Smooth muscle cell (in vitro differentiated cells): ENCODE data around the gene TNK2. TPM values are rescaled to one million over a fixed set of nuclear protein-coding genes. Genes with fewer than 3 reads are reported as not detected.

Source experiments
- DNase-seq: peaks from one replicate; lab custom pipeline; 2025; ENCODE audit not compliant: unreplicated experiment; lab: John Stamatoyannopoulos, UW
- H2AFZ ChIP-seq: fragments of 200-600 bp; sonication (generic); 2 replicates; pipeline ENCODE4 v1.6.0; 2016; ENCODE audit warnings: antibody characterized with exemption, low read depth, mild to moderate bottlenecking
- H3F3A ChIP-seq: fragments of 200-600 bp; sonication (generic); 2 replicates; pipeline ENCODE4 v1.6.0; 2017; ENCODE audit warnings: antibody characterized with exemption, low read depth
- H3K27ac ChIP-seq: fragments of 200-600 bp; sonication (generic); 2 replicates; pipeline ENCODE4 v1.5.1; 2016; ENCODE audit warnings: low read depth, mild to moderate bottlenecking
- H3K27me3 ChIP-seq: fragments of 200-600 bp; sonication (generic); 2 replicates; pipeline ENCODE4 v1.6.1; 2016; ENCODE audit warnings: low read depth, mild to moderate bottlenecking
- H3K36me3 ChIP-seq: fragments of 200-600 bp; sonication (generic); 2 replicates; pipeline ENCODE4 v1.5.1; 2016; ENCODE audit warnings: low read depth
- H3K4me1 ChIP-seq: fragments of 200-600 bp; sonication (generic); 2 replicates; pipeline ENCODE4 v1.5.1; 2016; ENCODE audit warnings: low read depth
- H3K4me2 ChIP-seq: fragments of 200-600 bp; sonication (generic); 2 replicates; pipeline ENCODE4 v1.6.0; 2016; ENCODE audit warnings: mild to moderate bottlenecking
- H3K4me3 ChIP-seq: fragments of 200-600 bp; sonication (generic); 2 replicates; pipeline ENCODE4 v1.5.1; 2016; ENCODE audit warnings: mild to moderate bottlenecking
- H3K79me2 ChIP-seq: fragments of 200-600 bp; sonication (generic); 2 replicates; pipeline ENCODE4 v1.6.0; 2016; ENCODE audit warnings: low read depth, mild to moderate bottlenecking
- H3K9ac ChIP-seq: fragments of 200-600 bp; sonication (generic); 2 replicates; pipeline ENCODE4 v1.6.0; 2016; ENCODE audit warnings: low read depth
- H3K9me3 ChIP-seq: fragments of 200-600 bp; sonication (generic); replicated peaks from 2 replicates; pipeline ENCODE4 v1.5.1; 2016; ENCODE audit warnings: low read depth
- H4K20me1 ChIP-seq: fragments of 200-600 bp; sonication (generic); 2 replicates; pipeline ENCODE4 v1.6.0; 2016; ENCODE audit warnings: low read depth
- WGBS: methylation state at CpG from one replicate; pipeline ENCODE4 v1.1.7; 2016; ENCODE audit warnings: low lambda C conversion rate; 5-methylcytosine and 5-hydroxymethylcytosine counted together
- polyA plus RNA-seq: library from polyadenylated mRNA; unstranded; fragments of >200 nt; fragmentation: Nextera tagmentation; extraction: Ambion mirVana; gene quantifications from 2 replicates; pipeline ENCODE4 v1.2.1, GENCODE V29; 2016
- total RNA-seq: library from RNA; depleted of rRNA; stranded (reverse); fragments of >200 nt; gene quantifications from 2 replicates; pipeline ENCODE4 v1.2.3, GENCODE V29; 2014
- TF ChIP-seq, protein P1 (sequence below): fragments of 200-600 bp; sonication (generic); IDR thresholded peaks from 2 replicates; pipeline ENCODE4 v1.5.1; 2017; ENCODE audit warnings: borderline replicate concordance, mild to moderate bottlenecking, antibody characterized with exemption; ENCODE audit not compliant: insufficient read depth, poor library complexity, severe bottlenecking

TNK2 gene
- total and polyA plus RNA-seq, 2 experiments from 2014 or later: 2.8 to 10.6 TPM

DNA sequence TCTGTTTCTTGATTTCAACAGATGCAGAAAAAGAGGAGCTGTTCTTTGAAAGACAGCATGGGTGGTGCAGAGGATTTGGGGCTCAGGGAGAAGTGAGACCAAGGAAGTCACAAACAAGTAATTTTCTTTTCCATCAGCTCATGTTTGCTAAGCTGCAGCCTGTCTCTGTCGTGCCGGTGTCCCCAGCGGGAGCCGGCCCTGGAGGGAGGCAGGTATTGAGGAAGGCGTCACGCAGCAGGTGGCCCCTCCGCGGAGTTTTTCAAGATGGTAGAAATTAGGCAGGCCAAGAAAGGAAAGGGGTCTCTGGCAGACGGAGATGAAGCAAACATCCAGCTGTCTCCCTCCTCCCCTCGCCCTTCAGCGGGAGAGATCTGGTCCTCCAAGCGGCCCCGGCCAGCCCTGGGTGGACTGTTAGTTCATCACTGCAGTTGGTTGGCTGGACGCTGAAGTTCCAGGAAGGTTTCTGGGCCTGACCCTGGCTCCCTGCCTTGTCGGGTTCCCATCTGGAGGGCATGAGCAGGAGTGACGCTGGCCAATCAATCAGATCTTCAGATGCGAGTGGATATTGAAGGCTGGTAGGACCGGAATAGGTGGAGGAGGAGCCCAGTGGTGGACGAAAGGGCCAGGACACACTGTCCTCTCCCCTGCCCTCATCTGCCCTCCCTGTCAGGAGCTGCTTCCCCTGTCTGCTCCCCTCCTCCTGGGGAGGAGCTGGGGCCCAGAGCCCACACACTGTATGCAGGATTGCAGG is 68.9 kb downstream of the TNK2 start:
- Histone ChIP-seq H3K9me3 (no peaks in the 10 kb centered on the region), H3K9ac (no peak overlapping the region), H3K36me3 (no peaks in the 10 kb centered on the region), H3K79me2 (no peaks in the 10 kb centered on the region), H4K20me1 (no peaks in the 10 kb centered on the region), H3K4me2 (no peak overlapping the region), H3K27me3 (no peaks in the 10 kb centered on the region), H3K4me3 (no peak overlapping the region), H2AFZ (no peak overlapping the region), H3K4me1 (peaks cover 8% of the 10 kb centered on the region), H3K27ac (no peak overlapping the region), H3F3A (no peaks in the 10 kb centered on the region)
- whole genome bisulfite sequencing: 79% methylated on average over 19 of the region's 19 CpGs
- TF ChIP-seq, protein P1, sequence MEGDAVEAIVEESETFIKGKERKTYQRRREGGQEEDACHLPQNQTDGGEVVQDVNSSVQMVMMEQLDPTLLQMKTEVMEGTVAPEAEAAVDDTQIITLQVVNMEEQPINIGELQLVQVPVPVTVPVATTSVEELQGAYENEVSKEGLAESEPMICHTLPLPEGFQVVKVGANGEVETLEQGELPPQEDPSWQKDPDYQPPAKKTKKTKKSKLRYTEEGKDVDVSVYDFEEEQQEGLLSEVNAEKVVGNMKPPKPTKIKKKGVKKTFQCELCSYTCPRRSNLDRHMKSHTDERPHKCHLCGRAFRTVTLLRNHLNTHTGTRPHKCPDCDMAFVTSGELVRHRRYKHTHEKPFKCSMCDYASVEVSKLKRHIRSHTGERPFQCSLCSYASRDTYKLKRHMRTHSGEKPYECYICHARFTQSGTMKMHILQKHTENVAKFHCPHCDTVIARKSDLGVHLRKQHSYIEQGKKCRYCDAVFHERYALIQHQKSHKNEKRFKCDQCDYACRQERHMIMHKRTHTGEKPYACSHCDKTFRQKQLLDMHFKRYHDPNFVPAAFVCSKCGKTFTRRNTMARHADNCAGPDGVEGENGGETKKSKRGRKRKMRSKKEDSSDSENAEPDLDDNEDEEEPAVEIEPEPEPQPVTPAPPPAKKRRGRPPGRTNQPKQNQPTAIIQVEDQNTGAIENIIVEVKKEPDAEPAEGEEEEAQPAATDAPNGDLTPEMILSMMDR: no peak
- DNase-seq: no peak

DNA sequence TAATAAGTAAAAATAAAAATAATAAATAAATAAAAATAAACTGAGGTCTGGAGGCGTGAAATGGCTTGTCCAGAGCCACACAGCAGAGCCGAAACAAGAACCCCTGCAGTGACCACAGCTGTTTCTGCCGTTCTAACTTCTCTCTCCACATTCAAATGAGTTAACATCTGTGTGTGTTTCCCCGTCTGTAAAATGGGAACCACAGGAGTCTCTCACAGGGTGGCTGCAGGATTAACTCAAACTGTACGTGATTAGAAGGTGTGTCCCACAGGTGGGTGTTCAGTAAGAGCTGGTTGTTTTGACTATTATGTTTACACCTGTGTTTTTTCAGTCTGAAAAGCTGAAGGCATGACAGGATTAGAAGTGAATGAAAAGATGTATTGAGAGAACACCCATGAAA is 69.6 kb downstream of the TNK2 start:
- no peak overlapping the region for H3K4me2 ChIP-seq
- no peaks in the 10 kb centered on the region for H3K27me3 ChIP-seq
- 89% methylated on average over 5 of the region's 5 CpGs for WGBS
- H3K79me2 ChIP-seq: no peaks in the 10 kb centered on the region
- no peak for DNase-seq
- H3K27ac ChIP-seq: no peak overlapping the region
- no peaks in the 10 kb centered on the region for H3K9me3 ChIP-seq
- TF ChIP-seq, protein P1: no peak
- no peaks in the 10 kb centered on the region for H3K36me3 ChIP-seq
- H2AFZ ChIP-seq: no peak overlapping the region
- no peaks in the 10 kb centered on the region for H4K20me1 ChIP-seq
- H3K4me1 ChIP-seq: peaks cover 8% of the 10 kb centered on the region
- H3K4me3 ChIP-seq: no peak overlapping the region
- no peaks in the 10 kb centered on the region for H3F3A ChIP-seq
- no peak overlapping the region for H3K9ac ChIP-seq

DNA sequence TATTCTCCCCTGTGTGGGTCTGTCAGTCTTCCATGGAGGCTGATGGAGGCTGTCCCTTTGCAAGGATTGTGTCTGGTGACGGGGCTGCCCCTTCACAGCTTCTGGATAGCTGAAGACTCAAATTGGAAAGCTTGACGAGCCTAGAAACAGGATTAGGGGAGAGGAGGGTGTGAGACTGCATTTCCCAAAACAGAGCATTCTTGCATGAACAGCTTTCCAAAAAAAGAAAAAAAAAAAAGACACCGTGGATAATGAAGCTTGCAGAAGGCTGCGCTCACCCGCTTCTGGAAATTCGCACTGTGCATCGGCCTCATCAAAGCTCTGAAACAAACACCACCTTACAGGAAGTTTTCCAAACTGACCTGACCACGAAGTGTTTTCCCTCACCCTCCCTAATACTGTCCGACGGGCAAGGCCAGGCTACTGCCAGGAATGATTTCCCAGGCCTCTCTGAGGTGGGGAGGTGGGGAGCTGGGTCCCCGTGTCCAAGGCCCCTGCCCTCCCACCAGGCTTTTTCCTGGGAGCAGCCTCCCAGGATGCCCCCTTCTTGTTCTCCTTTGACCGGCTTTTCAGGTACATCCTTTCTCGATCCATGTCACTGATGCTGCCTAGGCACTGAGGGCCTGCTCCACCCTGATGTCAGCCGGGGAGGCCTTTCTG is 71.7 kb downstream of the TNK2 start:
- no peak overlapping the region for H3K4me3 ChIP-seq
- peaks cover 8% of the 10 kb centered on the region for H3K4me1 ChIP-seq
- H3K36me3 ChIP-seq: no peaks in the 10 kb centered on the region
- H3K79me2 ChIP-seq: no peaks in the 10 kb centered on the region
- WGBS: 94% methylated on average over 14 of the region's 14 CpGs
- H3K27me3 ChIP-seq: no peaks in the 10 kb centered on the region
- H4K20me1 ChIP-seq: no peaks in the 10 kb centered on the region
- H2AFZ ChIP-seq: no peak overlapping the region
- no peak overlapping the region for H3K27ac ChIP-seq
- DNase-seq: no peak
- TF ChIP-seq, protein P1: no peak
- no peak overlapping the region for H3K9ac ChIP-seq
- no peak overlapping the region for H3K4me2 ChIP-seq
- no peaks in the 10 kb centered on the region for H3F3A ChIP-seq
- no peaks in the 10 kb centered on the region for H3K9me3 ChIP-seq
